Forelimb muscle (tissue), 1 donor: ENCODE data around the gene ISOC2. TPM values are rescaled to one million over a fixed set of nuclear protein-coding genes. Genes with fewer than 3 reads are reported as not detected.
"Not testable (repeated sequence)": the region's sequence is repeated elsewhere in the genome, so short reads cannot be mapped to it uniquely, and the experiment has no call there.

Experiments used
- DNase-seq: peaks from one replicate; pipeline ENCODE4 v3.0.0-alpha.2; 2013; ENCODE audit warnings: low read depth
- polyA plus RNA-seq: library from polyadenylated mRNA; unstranded; fragments of 120-200 nt; gene quantifications from one replicate; pipeline ENCODE4 v1.2.1, GENCODE V29; 2013; ENCODE audit not compliant: insufficient read length

Gene ISOC2
- polyA plus RNA-seq, 1 donor: 36.2 TPM

- no peak for DNase-seq
Measured at GRCh38 chr19:55408533-55408872, 52.9 kb downstream of the ISOC2 start.

- peak; percentile 97 for DNase-seq
Measured at GRCh38 chr19:55407800-55408532, 53.5 kb downstream of the ISOC2 start.

- not testable (repeated sequence) for DNase-seq
Measured at GRCh38 chr19:55407550-55407799, 54.0 kb downstream of the ISOC2 start, which contains the start of gene UBE2S. Gene UBE2S, minus strand, starts transcription at chr19:55407788. Its CDS starts 199 bp downstream, at chr19:55407589.

GRCh38 chr19:55406826-55407549 is 54.5 kb downstream of the ISOC2 start:
- no peak for DNase-seq

GRCh38 chr19:55406091-55406825 is 55.2 kb downstream of the ISOC2 start:
- no peak for DNase-seq

- no peak for DNase-seq
Measured at GRCh38 chr19:55405638-55406037, 55.8 kb downstream of the ISOC2 start.

Other genes starting within 250 kb of the ISOC2 start
- gene TMEM86B, start 232.9 kb downstream of the ISOC2 start, polyA plus RNA-seq: 2.8 TPM
- gene PPP6R1, start 202.6 kb downstream of the ISOC2 start, polyA plus RNA-seq: 26.7 TPM
- gene HSPBP1, start 181.5 kb downstream of the ISOC2 start, polyA plus RNA-seq: 25.6 TPM
- gene BRSK1, start 177.6 kb downstream of the ISOC2 start, polyA plus RNA-seq: 7.4 TPM
- gene TMEM150B, start 136.3 kb downstream of the ISOC2 start, polyA plus RNA-seq: 1.00 TPM
- 27.5 TPM for gene KMT5C, start 121.8 kb downstream of the ISOC2 start, polyA plus RNA-seq
- 0.15 TPM for gene COX6B2, start 106.9 kb downstream of the ISOC2 start, polyA plus RNA-seq
- not detected for gene GARIN5B, start 98.4 kb downstream of the ISOC2 start, polyA plus RNA-seq
- gene IL11, start 91.2 kb downstream of the ISOC2 start, polyA plus RNA-seq: 0.40 TPM
- not detected for gene TMEM190, start 84.8 kb downstream of the ISOC2 start, polyA plus RNA-seq
- 0.23 TPM for gene TMEM238, start 77.3 kb downstream of the ISOC2 start, polyA plus RNA-seq
- 1,731 TPM for gene RPL28, start 75.7 kb downstream of the ISOC2 start, polyA plus RNA-seq
- 41.0 TPM for gene UBE2S, start 53.9 kb downstream of the ISOC2 start, polyA plus RNA-seq
- 0.14 TPM for gene SHISA7, start 18.3 kb downstream of the ISOC2 start, polyA plus RNA-seq
- not detected for gene C19orf85, start 3.1 kb upstream of the ISOC2 start, polyA plus RNA-seq
- gene ZNF628, start 15.0 kb upstream of the ISOC2 start, polyA plus RNA-seq: 4.1 TPM
- gene NAT14, start 23.5 kb upstream of the ISOC2 start, polyA plus RNA-seq: 27.0 TPM
- 17.3 TPM for gene SSC5D, start 26.8 kb upstream of the ISOC2 start, polyA plus RNA-seq
- gene SBK2, start 75.5 kb upstream of the ISOC2 start, polyA plus RNA-seq: 3.1 TPM
- gene SBK3, start 83.9 kb upstream of the ISOC2 start, polyA plus RNA-seq: not detected
- 12.0 TPM for gene ZNF579, start 119.2 kb upstream of the ISOC2 start, polyA plus RNA-seq
- 11.1 TPM for gene FIZ1, start 137.9 kb upstream of the ISOC2 start, polyA plus RNA-seq
- gene ZNF524, start 138.6 kb upstream of the ISOC2 start, polyA plus RNA-seq: 10.0 TPM
- gene ZNF865, start 144.0 kb upstream of the ISOC2 start, polyA plus RNA-seq: 7.6 TPM
- gene ZNF784, start 162.9 kb upstream of the ISOC2 start, polyA plus RNA-seq: 10.0 TPM
- gene ZNF580, start 179.4 kb upstream of the ISOC2 start, polyA plus RNA-seq: 19.9 TPM
- gene ZNF581, start 182.0 kb upstream of the ISOC2 start, polyA plus RNA-seq: 30.1 TPM
- 15.1 TPM for gene CCDC106, start 186.6 kb upstream of the ISOC2 start, polyA plus RNA-seq
- gene U2AF2, start 193.4 kb upstream of the ISOC2 start, polyA plus RNA-seq: 110 TPM
- 82.6 TPM for gene EPN1, start 213.6 kb upstream of the ISOC2 start, polyA plus RNA-seq